ENCODE measurements around the gene DNAH6.

Gene DNAH6

GRCh38 chr2:84713441-84713840 lies 197.1 kb downstream of the DNAH6 start:
- no peak for ATAC-seq
- TF ChIP-seq TCF4 (CRISPR knock-in tag; IDR thresholded peaks at IDR 0.05; ENCODE audit: borderline replicate concordance) (no peak), CSRNP3 (CRISPR knock-in tag; IDR thresholded peaks at IDR 0.05) (no peak), ZNF565 (CRISPR knock-in tag; conservative IDR thresholded peaks at IDR 0.05; ENCODE audit: low read depth) (no peak), BACH2 (CRISPR knock-in tag; IDR thresholded peaks at IDR 0.05; ENCODE audit: borderline replicate concordance) (no peak), OSR1 (CRISPR knock-in tag; IDR thresholded peaks at IDR 0.05) (no peak), PATZ1 (CRISPR knock-in tag; IDR thresholded peaks at IDR 0.05; ENCODE audit: borderline replicate concordance) (no peak), POU6F1 (CRISPR knock-in tag; IDR thresholded peaks at IDR 0.05; ENCODE audit: borderline replicate concordance, low read depth) (no peak), TOX (CRISPR knock-in tag; IDR thresholded peaks at IDR 0.05; ENCODE audit: borderline replicate concordance) (no peak), ISL1 (CRISPR knock-in tag; IDR thresholded peaks at IDR 0.05) (no peak), ZNF70 (CRISPR knock-in tag; IDR thresholded peaks at IDR 0.05) (no peak), ZNF8 (CRISPR knock-in tag; IDR thresholded peaks at IDR 0.05) (no peak), SNAI2 (CRISPR knock-in tag; IDR thresholded peaks at IDR 0.05) (no peak), TSHZ2 (CRISPR knock-in tag; IDR thresholded peaks at IDR 0.05) (no peak), CREB5 (CRISPR knock-in tag; IDR thresholded peaks at IDR 0.05; ENCODE audit: low read depth) (no peak)

- ATAC-seq, result no peak
- TF ChIP-seq TOX (CRISPR knock-in tag; IDR thresholded peaks at IDR 0.05; ENCODE audit: borderline replicate concordance) (no peak), BACH2 (CRISPR knock-in tag; IDR thresholded peaks at IDR 0.05; ENCODE audit: borderline replicate concordance) (no peak), ZFP3 (CRISPR knock-in tag; IDR thresholded peaks at IDR 0.05) (no peak), ZC3H10 (CRISPR knock-in tag; IDR thresholded peaks at IDR 0.05) (no peak), ZNF8 (CRISPR knock-in tag; IDR thresholded peaks at IDR 0.05) (no peak), PATZ1 (CRISPR knock-in tag; IDR thresholded peaks at IDR 0.05; ENCODE audit: borderline replicate concordance) (no peak), SNAI2 (CRISPR knock-in tag; IDR thresholded peaks at IDR 0.05) (no peak), CSDC2 (CRISPR knock-in tag; IDR thresholded peaks at IDR 0.05) (no peak), POU6F1 (CRISPR knock-in tag; IDR thresholded peaks at IDR 0.05; ENCODE audit: borderline replicate concordance, low read depth) (no peak), TCF4 (CRISPR knock-in tag; IDR thresholded peaks at IDR 0.05; ENCODE audit: borderline replicate concordance) (no peak), ZNF565 (CRISPR knock-in tag; conservative IDR thresholded peaks at IDR 0.05; ENCODE audit: low read depth) (no peak), TSHZ2 (CRISPR knock-in tag; IDR thresholded peaks at IDR 0.05) (no peak)
Measured at GRCh38 chr2:84716564-84716963, 200.3 kb downstream of the DNAH6 start.

Data from SK-N-SH treated with all-trans-retinoic acid at 6 μM for 48 hours (cell line).